Ectodermal cell (in vitro differentiated cells): ENCODE measurements around the gene F13B.
"Not testable (repeated sequence)": the region's sequence is repeated elsewhere in the genome, so short reads cannot be mapped to it uniquely, and the experiment has no call there.

ENCODE experiments used
- H3K27ac ChIP-seq: 2 replicates; pipeline ENCODE4 v1.7.0; 2013; ENCODE audit warnings: mild to moderate bottlenecking, low read depth, low read length; ENCODE audit not compliant: insufficient read depth, poor library complexity, severe bottlenecking
- H3K27me3 ChIP-seq: 2 replicates; pipeline ENCODE4 v1.7.0; 2013; ENCODE audit warnings: mild to moderate bottlenecking, low read length; ENCODE audit not compliant: insufficient read depth, control insufficient read depth, poor library complexity, severe bottlenecking
- H3K36me3 ChIP-seq: one replicate; pipeline ENCODE4 v1.7.0; 2013; ENCODE audit warnings: low read length; ENCODE audit not compliant: control insufficient read depth, insufficient read depth
- H3K4me1 ChIP-seq: one replicate; pipeline ENCODE4 v1.7.0; 2013; ENCODE audit warnings: low read length; ENCODE audit not compliant: control insufficient read depth, insufficient read depth
- H3K4me3 ChIP-seq: 2 replicates; pipeline ENCODE4 v1.7.0; 2013; ENCODE audit warnings: low read depth, low read length, control low read depth; ENCODE audit not compliant: insufficient read depth
- H3K9me3 ChIP-seq: 2 replicates; pipeline ENCODE4 v1.7.0; 2013; ENCODE audit warnings: mild to moderate bottlenecking, low read length, moderate library complexity; ENCODE audit not compliant: control insufficient read depth
- WGBS, 2 experiments: methylation state at CpG; one replicate each; pipeline ENCODE4 v1.1.7; 2013; ENCODE audit warnings: missing lambda C conversion rate in 2 of 2; 5-methylcytosine and 5-hydroxymethylcytosine counted together

Gene F13B

GRCh38 chr1:197049100-197049499 lies 18.0 kb downstream of the F13B start:
- Histone ChIP-seq H3K36me3 (no peaks in the 10 kb centered on the region), H3K27ac (no peak overlapping the region), H3K4me1 (no peaks in the 10 kb centered on the region), H3K4me3 (no peak overlapping the region), H3K9me3 (no peaks in the 10 kb centered on the region), H3K27me3 (no peaks in the 10 kb centered on the region)

- Histone ChIP-seq H3K9me3 (no peaks in the 10 kb centered on the region), H3K27ac (no peak overlapping the region), H3K4me3 (no peak overlapping the region), H3K4me1 (no peaks in the 10 kb centered on the region), H3K27me3 (no peaks in the 10 kb centered on the region), H3K36me3 (no peaks in the 10 kb centered on the region)
- WGBS, 2 experiments: 69 to 77% methylated on average over 2 of the region's 4 CpGs
Observed at GRCh38 chr1:197042676-197043341, 24.3 kb downstream of the F13B start.

GRCh38 chr1:197041486-197042353 lies 25.3 kb downstream of the F13B start:
- Histone ChIP-seq H3K27me3 (no peaks in the 10 kb centered on the region), H3K4me3 (no peak overlapping the region), H3K36me3 (no peaks in the 10 kb centered on the region), H3K27ac (no peak overlapping the region), H3K4me1 (no peaks in the 10 kb centered on the region), H3K9me3 (no peaks in the 10 kb centered on the region)
- WGBS, 2 experiments: 91% methylated on average over 2 to 7 of the region's 7 CpGs

GRCh38 chr1:197036861-197037260 lies 30.2 kb downstream of the F13B start:
- 94 to 95% methylated on average over 3 of the region's 3 CpGs for WGBS, 2 experiments
- no peaks in the 10 kb centered on the region for H3K27me3 ChIP-seq
- no peak overlapping the region for H3K4me3 ChIP-seq
- H3K36me3 ChIP-seq: no peaks in the 10 kb centered on the region
- H3K9me3 ChIP-seq: no peaks in the 10 kb centered on the region
- H3K27ac ChIP-seq: no peak overlapping the region
- H3K4me1 ChIP-seq: no peaks in the 10 kb centered on the region

- 89 to 94% methylated on average over 6 of the region's 6 CpGs for WGBS, 2 experiments
- H3K9me3 ChIP-seq, H3K4me3 ChIP-seq, H3K4me1 ChIP-seq, H3K27ac ChIP-seq, H3K36me3 ChIP-seq, H3K27me3 ChIP-seq: not testable (repeated sequence)
Observed at GRCh38 chr1:197034631-197035339, 32.3 kb downstream of the F13B start.

GRCh38 chr1:197029749-197030148 lies 37.3 kb downstream of the F13B start:
- no peak overlapping the region for H3K4me3 ChIP-seq
- no peaks in the 10 kb centered on the region for H3K9me3 ChIP-seq
- no peaks in the 10 kb centered on the region for H3K36me3 ChIP-seq
- no peaks in the 10 kb centered on the region for H3K4me1 ChIP-seq
- H3K27ac ChIP-seq: no peak overlapping the region
- no peaks in the 10 kb centered on the region for H3K27me3 ChIP-seq

- no peaks in the 10 kb centered on the region for H3K27me3 ChIP-seq
- no peaks in the 10 kb centered on the region for H3K9me3 ChIP-seq
- 91 to 96% methylated on average over 6 of the region's 6 CpGs for WGBS, 2 experiments
- no peaks in the 10 kb centered on the region for H3K4me1 ChIP-seq
- no peaks in the 10 kb centered on the region for H3K36me3 ChIP-seq
- H3K27ac ChIP-seq: no peak overlapping the region
- H3K4me3 ChIP-seq: no peak overlapping the region
Observed at GRCh38 chr1:197027359-197027758, 39.7 kb downstream of the F13B start.

GRCh38 chr1:197024460-197024859 lies 42.6 kb downstream of the F13B start:
- H3K36me3 ChIP-seq: no peaks in the 10 kb centered on the region
- H3K27ac ChIP-seq: no peak overlapping the region
- H3K9me3 ChIP-seq: no peaks in the 10 kb centered on the region
- no peaks in the 10 kb centered on the region for H3K27me3 ChIP-seq
- no peak overlapping the region for H3K4me3 ChIP-seq
- 100% methylated on average over 1 of the region's 1 CpG for WGBS, 2 experiments
- H3K4me1 ChIP-seq: no peaks in the 10 kb centered on the region

GRCh38 chr1:197021716-197022115 lies 45.3 kb downstream of the F13B start:
- no peaks in the 10 kb centered on the region for H3K9me3 ChIP-seq
- H3K4me3 ChIP-seq: no peak overlapping the region
- H3K36me3 ChIP-seq: no peaks in the 10 kb centered on the region
- H3K27me3 ChIP-seq: no peaks in the 10 kb centered on the region
- 53 to 57% methylated on average over 4 of the region's 4 CpGs for WGBS, 2 experiments
- no peak overlapping the region for H3K27ac ChIP-seq
- H3K4me1 ChIP-seq: no peaks in the 10 kb centered on the region

GRCh38 chr1:197017558-197018146 lies 49.4 kb downstream of the F13B start:
- Histone ChIP-seq H3K36me3 (no peaks in the 10 kb centered on the region), H3K27ac (no peak overlapping the region), H3K9me3 (no peaks in the 10 kb centered on the region), H3K4me3 (no peak overlapping the region), H3K4me1 (no peaks in the 10 kb centered on the region), H3K27me3 (no peaks in the 10 kb centered on the region)
- WGBS, 2 experiments: 93 to 96% methylated on average over 8 of the region's 8 CpGs
